Stimulated activated CD8-positive, alpha-beta memory T cell treated with anti-CD3 and anti-CD28 coated beads, Interleukin-15, amount 100 ng/mL, for 48 hours (primary cell): ENCODE results near the gene TTC7B.

Experiments used
- DNase-seq, 2 donors: peaks; one replicate each; pipeline ENCODE4 v3.0.0-alpha.2; 2020; ENCODE audit warnings: low read depth in 2 of 2

TTC7B gene

DNA sequence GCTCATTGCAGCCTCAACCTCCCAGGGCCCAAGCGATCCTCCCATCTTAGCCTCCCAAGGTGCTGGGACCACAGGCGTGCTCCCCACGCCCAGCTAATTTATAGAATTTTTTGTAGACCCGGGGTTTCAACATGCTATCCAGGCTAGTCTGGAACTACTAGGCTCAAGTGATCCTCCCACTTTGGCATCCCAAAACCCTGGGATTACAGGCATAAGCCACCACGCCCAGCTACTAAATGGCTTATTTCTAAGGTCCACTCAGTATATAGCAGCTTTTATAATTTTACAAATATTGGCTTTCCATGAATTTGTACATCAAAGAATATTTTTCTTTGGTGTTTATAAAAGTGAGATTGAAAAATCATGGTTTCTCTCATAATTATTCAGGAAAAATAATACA is 167.8 kb downstream of the TTC7B start:
- DNase-seq = no peak

DNA sequence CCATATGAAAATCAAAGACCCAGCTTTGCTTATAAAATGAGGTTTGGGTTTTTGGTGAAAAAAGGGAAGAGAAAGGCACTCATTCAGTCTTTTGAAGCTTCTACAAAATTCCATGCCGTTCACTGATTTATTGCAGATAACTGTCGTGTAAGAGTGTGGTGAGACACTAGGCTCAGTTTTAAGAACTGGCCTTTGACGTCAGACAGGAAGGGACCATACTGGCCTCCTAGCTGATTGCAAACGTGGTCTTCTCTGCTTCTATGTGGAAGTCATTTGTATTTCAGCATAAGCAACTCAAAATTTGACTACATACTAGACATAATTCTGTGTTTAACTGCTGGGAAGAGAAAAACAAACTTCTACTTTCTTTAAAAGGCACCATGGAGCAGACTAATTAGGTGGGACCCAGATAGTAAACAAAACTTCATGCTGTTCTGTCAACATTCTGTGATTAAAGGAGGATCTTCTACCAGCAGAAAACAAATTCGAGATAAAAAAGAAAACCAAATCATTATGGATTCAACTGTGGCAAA is 168.7 kb downstream of the TTC7B start:
- DNase-seq = no peak

DNA sequence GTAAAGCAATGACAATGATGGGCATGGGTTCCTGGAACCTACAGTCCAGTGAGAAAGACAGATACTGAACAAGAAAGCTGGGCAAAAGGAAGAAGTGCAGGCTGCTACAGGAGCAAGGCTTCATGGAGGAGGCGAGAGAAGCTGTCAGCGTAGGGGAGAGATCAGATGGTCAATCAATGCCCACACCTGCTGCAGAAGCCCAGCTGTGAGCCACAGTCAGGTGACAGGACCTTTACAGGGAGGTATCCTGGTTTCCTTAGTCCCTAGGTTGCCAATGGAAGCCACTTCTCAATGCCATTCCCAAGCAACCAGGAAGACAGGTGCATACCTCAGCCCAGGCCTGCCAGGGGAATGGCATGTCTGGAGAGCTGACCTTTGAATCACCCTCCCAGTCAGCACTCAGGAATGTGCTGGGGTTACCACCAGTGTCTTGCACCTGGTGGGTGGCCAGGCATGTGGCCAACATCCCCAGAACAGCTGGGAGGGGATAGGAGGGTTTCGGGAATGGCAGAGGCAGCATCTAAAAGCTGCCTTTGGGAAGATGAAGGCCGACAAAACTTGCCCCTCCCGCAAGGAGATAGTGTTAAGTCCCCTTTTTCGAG is 170.3 kb downstream of the TTC7B start:
- no peak for DNase-seq

DNA sequence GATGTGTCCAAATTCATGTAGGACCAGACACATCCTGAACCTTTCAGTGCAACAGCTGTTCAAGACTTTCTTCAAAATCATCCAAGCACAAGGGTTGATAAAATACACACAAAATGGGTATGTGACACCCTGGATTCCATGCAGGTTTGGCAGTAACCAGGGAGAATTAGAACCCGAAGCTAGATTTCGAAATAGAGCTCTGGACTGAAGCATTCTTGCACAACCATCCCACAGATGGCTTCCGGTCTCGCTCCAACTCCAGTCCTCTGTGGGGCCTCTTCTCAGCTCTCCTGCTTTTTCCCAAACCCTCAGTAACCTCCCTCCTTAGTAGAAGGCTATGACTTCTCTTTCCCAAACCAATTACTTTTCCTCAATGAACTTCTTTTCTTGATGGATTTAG is 171.3 kb downstream of the TTC7B start:
- no peak for DNase-seq

DNA sequence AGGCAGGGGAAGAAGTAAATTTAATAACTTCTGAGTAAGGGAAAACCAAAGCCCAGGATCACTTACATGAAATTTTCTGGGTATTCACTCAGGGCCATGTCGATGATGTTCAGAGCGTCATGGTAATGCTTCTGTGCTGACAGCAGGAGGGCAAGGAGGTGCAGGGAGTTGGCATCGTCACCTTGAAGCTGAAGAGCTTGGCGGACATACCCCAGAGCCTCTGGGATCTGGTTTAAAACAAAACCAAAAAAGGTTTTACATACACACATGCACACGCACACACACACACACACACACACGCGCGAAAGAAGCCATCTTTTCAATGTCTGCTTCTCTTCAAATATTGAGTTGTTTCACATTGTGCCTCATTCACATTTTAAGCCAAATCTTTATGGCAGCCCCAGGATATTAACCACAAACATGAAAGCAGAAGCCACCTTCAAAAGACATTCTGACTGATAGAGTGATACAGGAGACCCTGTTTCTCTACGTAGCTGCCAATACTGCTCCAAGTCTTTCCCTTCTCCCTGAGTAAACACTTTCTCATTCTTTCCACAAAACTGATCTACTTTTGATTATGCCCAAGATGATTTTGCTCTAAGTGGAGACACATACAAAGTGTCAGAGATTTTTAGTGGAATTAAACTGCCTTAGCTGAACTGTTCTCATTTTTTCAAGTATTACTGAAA is 172.1 kb downstream of the TTC7B start:
- no peak for DNase-seq

DNA sequence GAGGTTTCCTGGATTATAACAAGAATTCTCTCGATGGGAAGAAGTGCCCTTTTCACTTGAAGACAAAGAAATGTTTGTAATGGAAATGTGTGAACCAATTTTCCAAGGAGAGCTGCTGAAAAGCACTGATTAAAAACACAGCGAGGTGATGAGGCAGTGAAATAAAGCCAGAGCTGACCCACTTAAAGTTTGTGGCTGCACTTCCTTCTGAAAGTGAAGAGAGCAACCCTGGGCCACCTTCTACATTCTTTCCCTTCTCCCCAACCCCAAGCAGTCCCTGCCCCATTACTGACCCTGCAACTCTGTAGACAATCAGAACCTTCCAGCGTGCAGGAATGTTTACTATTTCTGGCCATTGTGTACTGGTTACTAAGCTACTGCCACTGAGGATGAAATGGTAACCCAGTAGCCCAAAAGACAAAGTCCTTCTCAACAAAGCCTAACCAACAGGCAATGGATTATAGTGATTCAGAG is 173.9 kb downstream of the TTC7B start:
- DNase-seq = no peak

DNA sequence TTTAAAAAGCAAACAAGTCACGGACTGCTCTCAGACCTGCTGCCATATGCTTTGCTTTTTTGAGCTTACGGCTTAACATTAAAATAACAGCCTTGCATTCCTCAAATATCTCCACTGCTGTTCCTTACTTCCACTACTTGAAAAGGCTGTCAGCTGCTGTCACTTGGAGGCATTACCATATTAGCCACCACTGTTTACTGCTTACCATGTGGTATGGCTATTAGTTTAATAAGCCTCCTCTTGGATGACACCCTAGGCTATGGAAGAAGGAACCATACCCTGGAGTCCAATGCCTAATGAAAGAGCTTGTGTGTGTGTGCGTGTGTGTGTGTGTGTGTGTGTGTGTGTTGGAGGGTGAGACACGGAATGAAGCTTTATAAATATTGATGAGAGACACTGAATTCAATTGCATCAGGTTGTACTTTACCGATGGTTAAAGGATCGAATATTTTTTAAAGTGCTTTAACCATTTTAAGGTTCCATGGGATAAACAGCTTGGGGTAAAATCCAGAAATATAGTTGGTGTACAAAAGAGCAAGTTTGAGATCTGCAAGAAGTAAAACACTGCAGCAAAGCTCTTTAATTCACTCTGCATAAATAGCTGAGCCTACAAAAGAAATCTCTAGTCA is 174.5 kb downstream of the TTC7B start:
- DNase-seq = no peak

DNA sequence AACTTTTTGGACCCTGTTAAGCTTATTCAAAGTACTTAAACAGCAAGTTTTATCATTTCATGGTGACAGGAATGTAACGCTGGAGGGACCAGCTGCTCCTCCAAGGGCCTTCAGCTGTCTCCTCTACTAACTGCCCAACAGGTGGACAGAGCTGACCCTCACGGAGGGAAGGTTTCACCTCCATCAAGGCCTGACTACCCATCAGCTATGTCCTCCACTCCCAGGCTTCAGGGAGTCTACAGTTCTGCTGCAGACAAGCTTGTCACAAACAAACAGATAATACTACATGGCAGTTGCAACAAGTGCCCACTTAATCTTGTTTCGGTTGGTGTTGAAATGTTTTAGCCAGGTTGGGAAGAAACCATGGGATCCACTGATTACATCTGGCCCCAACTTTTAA is 175.1 kb downstream of the TTC7B start:
- no peak for DNase-seq

DNA sequence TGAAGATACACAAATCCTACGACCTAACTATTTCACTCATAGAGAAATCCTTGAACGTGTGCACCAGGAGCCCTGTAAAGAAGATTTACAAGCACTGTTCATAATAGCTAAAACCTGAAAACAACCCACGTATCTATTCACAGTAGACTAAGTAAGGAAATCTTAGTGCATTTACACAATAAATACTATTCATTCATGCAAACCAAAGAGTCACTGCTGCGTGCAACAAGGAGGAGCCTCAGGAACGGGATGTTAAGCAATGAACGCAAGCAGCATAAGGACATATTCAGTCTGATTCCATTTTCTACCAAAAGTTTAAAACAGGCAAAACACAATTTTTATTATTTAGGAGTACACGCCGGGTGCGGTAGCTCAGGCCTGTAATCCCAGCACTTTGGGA is 176.6 kb downstream of the TTC7B start:
- DNase-seq = no peak

DNA sequence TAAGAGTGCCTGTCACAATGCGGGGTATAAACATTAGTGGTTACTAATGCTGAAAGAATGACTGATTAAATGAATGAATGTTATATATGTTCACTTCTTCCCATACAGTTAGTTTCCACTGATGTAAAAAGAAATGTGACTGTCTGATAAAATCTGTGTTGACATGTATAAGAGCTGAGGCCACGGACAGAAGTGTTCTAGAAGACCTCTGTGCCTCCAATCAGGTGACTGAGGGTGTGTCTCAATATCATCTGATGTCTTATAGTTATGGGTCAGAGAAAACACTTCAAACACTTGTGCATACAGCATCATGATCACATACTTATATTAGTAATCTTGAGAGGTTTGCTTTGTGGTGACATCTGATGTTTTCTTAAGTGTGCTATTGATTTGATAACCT is 183.4 kb downstream of the TTC7B start:
- no peak for DNase-seq

DNA sequence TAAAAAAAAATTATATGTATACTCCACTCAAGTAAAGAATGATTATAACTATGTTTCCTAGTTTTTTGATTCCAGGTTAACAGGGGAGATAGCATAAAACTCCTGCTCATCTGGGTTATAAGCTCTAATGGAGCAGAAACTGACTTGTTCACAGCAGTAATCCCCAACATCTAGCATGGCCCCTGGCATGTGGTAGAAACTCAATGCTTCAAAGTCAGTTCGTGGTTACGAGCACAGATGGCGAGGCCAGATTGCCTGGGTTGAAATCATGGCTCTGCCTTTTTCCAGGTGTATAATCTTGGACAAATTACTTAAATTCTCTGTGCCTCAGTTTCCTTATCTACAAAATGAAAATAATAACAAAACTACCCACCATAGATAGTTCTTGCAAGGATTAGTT is 183.8 kb downstream of the TTC7B start:
- no peak for DNase-seq

DNA sequence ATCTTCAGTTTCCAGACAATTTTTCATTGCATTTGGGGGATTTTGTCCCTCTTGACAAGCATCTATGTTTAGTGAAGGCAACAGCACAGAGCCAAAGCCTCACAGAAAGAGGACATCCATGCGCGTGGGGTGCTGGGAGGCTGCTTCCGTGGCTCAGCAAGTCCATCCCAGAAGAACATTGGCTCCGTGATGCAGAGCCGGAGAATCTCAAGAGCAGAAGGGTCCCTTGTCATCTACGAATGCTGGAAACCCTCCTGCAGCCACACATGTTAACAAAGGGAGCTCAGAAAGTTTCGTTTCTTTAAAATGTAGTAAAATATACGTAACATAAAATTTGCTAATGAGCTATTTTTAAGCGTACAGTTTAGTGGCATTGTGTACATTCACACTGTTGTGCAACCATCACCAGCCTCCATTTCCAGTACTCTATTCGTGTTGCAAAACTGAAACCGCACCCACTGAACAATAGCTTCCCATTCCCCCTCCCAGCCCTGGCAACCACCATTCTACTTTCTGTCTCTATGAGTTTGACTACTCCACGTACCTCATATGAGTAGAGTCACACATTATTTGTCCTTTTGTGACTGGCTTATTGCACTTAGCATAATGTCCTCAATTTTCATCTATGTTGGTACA is 185.9 kb downstream of the TTC7B start:
- DNase-seq = no peak

DNA sequence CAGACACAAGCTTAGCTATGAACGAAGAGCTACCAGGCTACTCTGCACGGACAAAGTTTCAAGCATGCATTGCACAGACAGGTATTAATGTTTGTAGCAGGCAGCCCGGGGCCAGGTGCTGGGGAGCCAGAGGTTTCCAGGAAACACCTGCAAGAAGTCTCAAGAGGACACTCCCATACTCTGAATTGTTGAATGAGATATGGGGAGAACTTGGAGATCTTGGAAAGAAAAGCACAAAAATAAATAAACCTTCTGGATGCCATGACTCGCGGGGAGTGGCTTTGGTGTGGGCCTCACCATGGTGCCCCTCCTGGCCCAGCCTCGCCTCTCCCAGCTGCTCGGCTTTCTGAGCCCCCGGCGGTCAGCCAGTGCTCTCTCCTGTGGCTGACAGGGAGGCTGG is 186.8 kb downstream of the TTC7B start:
- DNase-seq = no peak

DNA sequence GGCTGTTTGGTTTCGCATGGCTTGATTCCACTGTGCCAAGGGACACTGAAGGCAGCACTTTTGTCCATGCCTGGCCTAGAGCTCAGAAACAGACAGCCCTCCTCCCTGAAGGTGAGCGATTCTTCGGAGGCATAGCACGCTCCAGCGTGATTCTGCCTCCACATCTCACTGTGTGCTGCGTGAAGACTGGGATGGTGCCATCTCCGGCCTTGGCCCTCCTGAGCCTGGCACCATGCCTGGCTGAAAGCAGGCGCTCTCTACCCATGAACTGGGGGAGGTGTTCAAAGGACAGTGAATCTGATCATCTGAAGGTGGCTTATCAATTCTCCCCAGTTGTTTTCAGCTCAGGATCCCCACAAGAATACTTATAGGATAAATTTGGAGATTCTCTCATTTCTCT is 187.4 kb downstream of the TTC7B start:
- no peak for DNase-seq

DNA sequence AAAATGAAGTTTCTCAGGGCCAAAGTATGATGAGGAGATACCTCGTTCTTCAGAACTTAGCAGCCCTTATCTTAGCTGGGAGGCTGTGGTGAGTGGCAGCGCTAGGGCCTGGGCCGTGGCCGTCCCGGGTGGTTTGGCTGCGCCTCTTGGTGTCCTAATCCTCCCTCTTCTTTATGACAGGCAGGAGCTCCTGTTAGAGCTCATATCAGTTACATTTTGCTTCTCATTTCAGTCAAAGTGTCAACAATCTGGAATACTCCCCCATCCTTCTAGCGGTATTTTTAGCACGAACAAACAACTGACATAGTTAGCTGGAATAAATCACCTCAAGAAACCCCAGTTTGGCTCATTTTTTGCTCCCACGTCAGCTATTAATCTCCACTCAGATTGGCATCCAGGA is 188.8 kb downstream of the TTC7B start:
- DNase-seq = no peak

DNA sequence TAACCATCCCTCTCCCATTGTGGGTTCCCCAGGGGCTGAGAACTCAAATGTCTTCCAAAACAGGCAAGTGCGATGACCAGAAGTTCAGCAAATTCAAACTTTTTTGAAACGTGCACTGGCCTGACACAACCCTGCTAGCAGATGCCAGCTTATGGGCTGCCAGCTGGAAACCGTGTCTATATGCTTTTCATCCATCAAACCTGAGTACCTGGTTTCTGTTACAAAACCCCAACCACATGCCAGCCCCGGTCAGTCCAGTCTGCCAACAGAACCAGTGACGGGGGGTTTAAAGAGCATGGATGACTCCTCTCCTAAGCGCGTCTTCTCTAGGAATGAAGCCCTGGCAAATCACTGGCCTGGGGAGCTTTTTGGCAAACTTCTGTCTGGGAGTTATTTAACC is 189.7 kb downstream of the TTC7B start:
- no peak for DNase-seq

DNA sequence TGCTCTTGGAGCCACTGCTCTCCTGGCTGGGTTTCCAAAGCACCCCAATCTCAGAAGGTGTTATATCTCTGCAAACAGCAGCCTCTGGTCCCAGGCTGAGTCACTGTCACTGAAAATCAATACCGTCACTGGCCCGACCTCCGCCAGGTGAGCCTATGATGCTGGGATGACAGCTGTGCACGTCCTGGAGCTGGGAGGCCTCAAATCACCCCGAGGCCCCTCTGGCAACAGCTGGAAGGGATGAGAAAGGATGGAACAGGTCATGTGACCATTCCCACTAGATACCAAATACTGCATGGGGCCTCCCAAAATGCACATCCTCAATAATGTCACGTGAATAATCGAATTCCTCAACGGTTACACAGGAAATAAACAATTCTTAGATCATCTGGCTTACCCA is 190.8 kb downstream of the TTC7B start:
- DNase-seq = no peak

DNA sequence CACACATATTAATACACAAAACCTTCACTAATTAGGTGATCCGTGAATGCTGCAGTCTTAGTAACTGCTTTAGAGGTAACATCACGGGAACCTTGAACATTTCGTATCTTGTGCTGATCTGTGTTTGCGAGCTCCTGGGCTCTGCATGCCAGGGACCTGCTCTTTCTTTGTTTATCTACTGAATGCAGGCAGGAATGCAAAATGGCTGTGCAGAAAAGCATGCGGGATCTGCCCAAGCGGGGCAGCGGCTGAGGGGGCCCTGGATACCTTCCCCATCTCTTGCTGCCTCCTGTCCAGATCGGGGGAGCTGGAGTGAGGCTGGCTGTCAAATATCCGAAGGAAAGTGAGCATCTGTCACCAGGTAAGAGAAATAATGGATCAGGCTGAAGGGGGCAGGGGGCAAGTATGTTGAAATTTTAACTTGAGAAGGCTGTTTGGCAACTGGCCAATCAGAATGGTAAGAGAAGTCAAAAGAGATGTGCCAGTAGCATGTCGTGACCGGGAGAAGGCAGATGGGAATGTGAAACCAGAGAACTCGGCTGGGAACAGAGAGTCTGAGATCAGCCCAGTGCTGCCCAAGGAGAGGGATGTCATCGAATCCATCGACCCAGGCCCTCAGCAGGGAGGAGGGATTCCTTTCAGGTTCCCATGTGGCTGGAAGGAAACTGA is 191.4 kb downstream of the TTC7B start:
- DNase-seq = no peak

DNA sequence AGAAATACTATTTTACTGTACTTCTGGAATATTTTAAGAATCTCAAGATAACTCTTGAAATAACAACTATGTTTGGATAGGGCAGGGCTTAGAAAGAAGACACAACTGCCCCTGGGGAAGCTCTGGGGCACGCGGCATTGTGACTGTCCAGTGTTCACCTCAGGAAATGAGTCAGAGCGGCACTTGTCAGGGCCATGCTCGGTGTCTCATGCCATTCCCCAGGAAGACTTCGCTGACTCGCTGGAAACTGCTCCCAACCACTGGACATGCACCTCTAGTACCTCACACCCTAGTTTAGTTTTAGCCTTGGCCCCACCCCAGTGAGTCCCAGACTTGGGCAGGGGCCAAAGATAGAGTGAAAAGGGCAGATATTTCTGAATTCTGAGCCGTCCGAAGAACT is 192.0 kb downstream of the TTC7B start:
- DNase-seq = no peak

DNA sequence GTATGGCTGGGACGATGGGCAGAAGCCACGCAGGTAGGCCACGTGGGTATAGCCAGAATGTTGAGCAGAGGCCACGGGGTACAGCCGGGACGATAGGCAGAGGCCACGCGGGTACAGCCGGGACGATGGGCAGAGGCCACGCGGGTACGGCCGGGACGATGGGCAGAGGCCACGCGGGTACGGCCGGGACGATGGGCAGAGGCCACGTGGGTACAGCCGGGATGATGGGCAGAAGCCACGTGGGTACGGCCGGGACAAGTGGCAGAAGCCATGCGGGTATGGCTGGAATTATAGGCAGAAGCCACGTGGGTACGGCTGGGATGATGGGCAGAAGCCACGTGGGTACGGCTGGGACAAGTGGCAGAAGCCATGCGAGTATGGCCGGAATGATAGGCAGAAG is 195.0 kb downstream of the TTC7B start:
- DNase-seq = no peak

DNA sequence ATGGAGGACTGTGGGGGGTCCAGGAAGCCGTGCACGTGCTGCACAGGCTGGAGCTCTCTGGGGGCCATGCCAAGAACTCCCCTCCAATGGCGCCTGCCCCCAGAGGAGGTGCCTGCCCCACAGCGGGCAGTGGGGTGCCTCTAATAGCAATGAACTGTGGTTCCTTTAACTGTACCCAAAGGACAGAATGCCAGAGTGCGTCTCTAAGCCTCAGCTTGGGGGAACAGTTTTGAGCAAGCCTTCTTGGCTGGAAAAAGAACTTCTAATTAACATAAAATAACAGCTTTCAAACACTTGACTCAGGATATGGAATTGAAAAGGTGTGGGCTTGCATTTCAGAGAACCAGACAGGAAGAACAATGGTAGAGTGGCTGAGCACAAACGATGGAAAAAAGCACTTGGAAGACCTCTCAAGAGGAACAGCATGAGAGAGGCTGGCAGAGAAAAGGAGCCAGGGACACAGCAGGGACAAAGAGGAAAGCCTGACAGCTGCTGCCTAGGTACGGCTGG is 195.6 kb downstream of the TTC7B start:
- no peak for DNase-seq

DNA sequence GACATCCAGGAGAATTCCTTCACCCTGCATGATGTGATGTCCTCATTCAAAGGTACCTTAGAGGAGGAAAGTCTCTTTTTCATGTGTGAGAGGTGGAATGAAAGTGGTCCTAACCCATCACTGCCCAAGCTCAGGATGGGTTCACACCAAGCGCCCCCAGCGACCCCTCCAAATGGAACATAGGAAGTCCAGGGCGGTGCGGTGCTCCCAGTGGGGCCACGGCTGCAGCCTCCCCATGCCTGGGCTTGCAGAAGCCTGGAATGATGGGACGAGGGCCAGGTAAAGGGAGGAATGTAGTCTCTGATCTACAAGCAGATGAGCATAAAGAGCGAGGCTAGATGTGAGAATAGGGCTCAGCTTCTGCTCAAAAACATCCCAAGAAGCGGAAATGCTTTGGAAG is 196.3 kb downstream of the TTC7B start:
- no peak for DNase-seq
